Breast epithelium (tissue), 3 donors: Measurements from ENCODE around the gene FAF1.

Source experiments
- POLR2A ChIP-seq: fragments of 450-650 bp; IDR thresholded peaks from one replicate; pipeline ENCODE4 v1.6.1; 2016; ENCODE audit warnings: antibody characterized with exemption, mild to moderate bottlenecking, moderate library complexity
- POLR2AphosphoS5 ChIP-seq, 3 donors: sonication (generic); formaldehyde crosslinking; IDR thresholded peaks; one replicate each; pipeline ENCODE4 v1.6.1; 2017; ENCODE audit warnings: antibody characterized with exemption in 3 of 3
- TF ChIP-seq, protein P1 (sequence below), 3 donors: fragments of 450-650 bp; IDR thresholded peaks; one replicate each; pipeline ENCODE4 v1.5.1; 2016 to 2017; ENCODE audit warnings: antibody characterized with exemption in 3 of 3, mild to moderate bottlenecking in 3 of 3, moderate library complexity in 3 of 3

DNA sequence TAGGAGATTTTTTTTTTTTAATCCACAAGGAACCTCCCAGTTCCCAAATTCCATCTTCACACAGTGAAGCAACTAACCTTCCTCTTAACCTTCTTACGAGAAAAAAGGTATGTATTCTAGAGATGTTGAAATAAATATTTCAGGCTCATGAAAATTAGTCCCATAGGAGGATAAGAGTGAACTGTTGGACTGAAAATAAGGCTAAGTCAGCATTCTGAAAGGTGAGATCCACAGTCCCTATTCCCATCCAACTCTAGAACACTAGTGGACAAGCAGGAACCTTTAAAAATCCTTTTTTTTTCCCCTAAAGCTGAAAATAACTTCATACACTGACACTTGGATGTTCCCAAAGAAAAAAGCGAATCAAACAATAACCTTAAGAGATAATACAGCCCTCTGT lies 44.4 kb downstream of the FAF1 start:
- TF ChIP-seq POLR2A (no peak), POLR2AphosphoS5 (IDR thresholded peaks at IDR 0.05) (no peak)
- TF ChIP-seq, protein P1, sequence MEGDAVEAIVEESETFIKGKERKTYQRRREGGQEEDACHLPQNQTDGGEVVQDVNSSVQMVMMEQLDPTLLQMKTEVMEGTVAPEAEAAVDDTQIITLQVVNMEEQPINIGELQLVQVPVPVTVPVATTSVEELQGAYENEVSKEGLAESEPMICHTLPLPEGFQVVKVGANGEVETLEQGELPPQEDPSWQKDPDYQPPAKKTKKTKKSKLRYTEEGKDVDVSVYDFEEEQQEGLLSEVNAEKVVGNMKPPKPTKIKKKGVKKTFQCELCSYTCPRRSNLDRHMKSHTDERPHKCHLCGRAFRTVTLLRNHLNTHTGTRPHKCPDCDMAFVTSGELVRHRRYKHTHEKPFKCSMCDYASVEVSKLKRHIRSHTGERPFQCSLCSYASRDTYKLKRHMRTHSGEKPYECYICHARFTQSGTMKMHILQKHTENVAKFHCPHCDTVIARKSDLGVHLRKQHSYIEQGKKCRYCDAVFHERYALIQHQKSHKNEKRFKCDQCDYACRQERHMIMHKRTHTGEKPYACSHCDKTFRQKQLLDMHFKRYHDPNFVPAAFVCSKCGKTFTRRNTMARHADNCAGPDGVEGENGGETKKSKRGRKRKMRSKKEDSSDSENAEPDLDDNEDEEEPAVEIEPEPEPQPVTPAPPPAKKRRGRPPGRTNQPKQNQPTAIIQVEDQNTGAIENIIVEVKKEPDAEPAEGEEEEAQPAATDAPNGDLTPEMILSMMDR (IDR thresholded peaks at IDR 0.05), result no peak
